HG03280 (cell line): ENCODE measurements around the gene ING2.
"Not testable (repeated sequence)": the region's sequence is repeated elsewhere in the genome, so short reads cannot be mapped to it uniquely, and the experiment has no call there.

Source experiments
- ATAC-seq: cut with Tn5 transposase; IDR thresholded peaks from one replicate; pipeline ENCODE4 v1.9.1; 2021; ENCODE audit warnings: mild to moderate bottlenecking, moderate library complexity; ENCODE audit not compliant: unreplicated experiment

The ING2 gene

DNA sequence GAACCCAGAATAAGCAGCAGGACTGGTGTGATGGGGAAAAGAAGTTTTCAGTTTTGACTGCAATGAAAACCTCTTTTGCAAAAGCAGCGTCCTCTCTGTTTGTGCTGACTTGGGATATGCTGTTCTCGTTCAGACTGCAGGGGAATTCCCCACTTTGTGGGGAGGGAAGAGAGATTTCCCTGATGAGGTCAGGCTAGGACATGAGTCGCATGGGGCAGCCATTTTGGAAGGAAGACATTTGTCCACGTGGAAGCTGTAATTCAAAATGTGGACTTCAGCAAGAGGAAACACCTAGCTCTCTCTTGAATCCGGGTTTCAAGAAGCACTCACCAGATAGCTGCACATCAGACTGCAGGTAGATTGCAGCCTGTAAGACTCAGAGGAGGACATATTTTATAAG is 39.3 kb downstream of the ING2 start:
- no peak for ATAC-seq

DNA sequence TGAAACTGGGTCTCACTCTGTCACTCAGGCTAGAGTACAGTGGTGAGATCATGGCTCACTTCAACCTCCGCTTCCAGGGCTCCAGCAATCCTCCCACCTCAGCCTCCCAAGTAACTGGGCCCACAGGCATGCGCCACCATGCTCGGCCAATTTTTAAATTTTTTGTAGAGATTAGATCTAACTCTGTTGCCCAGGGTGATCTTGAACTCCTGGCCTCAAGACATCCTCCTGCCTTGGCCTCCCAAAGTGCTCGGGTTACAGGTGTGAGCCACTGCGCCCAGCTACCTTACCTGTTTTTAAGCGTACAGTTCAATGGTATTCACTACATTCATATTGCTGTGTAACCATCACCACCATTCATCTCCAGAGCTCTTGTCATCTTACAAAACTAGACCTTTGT is 41.5 kb downstream of the ING2 start:
- no peak for ATAC-seq

GRCh38 chr4:183548306-183548705 is 43.4 kb downstream of the ING2 start:
- no peak for ATAC-seq

DNA sequence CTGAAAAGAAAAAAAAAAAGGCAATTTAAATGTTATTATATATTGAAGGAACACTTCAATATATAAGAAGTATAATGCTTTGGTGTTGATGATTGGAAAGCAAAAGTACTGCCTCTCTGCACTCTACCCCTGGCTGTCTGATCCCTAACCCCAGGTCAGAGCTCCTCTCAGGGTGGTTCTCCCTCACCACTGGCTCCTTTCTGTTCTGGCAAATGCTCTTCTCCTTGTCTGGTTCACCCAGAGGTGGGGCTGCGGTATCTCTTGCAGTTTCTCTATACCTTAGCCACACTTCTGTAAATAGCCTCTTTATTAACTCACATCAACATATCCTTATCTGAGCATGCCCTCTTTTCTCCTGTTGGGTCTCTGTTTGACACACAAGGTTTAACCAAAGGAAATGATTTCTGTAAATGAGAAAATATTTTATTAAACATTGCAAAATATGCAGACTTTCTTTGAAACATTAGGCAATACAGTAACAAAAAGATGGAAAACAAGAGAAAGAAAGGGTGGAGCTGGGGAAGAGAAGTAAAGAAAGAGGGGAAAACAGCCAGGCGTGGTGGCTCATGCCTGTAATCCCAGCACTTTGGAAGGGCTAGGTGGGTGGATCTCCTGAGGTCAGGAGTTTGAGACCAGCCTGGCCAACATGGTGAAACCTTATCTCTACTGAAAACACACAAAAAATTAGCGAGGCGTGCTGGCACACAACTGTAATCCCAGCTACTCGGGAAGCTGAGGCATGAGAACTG is 45.7 kb downstream of the ING2 start:
- no peak for ATAC-seq

GRCh38 chr4:183552274-183553146 is 47.7 kb downstream of the ING2 start:
- no peak for ATAC-seq

GRCh38 chr4:183553147-183553478 is 48.3 kb downstream of the ING2 start:
- not testable (repeated sequence) for ATAC-seq

DNA sequence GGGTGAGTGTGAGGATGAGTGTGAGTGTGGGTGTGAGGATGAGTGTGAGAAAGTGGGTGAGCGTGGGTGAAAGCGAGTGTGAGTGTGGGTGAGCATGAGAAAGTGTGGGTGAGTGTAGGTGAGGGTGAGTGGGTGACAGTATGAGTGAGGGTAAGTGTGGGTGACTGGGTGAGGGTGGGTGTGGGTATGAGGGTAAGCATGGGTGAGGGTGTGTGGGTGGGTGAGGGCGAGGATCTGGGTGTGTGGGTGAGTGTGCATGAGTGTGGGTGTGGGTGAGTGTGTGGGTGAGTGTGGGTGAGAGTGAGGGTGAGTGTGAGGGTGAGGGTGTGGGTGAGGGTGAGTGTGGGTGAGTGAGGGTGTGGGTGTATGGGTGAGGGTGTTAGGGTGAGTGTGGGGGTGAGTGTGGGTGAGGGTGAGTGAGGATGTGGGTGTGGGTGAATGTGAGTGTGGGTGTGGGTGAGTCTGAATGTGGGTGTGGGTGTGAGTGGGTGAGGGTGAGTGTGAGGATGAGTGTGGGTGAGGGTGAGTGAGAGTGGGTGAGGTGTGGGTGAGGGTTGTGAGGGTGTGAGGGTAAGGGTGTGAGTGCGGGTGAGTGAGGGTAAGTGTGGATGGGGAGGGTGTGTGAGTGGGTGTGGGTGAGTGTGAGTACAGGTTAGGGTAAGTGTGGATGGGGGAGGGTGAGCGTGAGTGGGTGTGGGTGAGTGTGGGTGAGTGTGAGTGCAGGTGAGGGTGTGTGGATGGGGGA is 48.9 kb downstream of the ING2 start:
- no peak for ATAC-seq

DNA sequence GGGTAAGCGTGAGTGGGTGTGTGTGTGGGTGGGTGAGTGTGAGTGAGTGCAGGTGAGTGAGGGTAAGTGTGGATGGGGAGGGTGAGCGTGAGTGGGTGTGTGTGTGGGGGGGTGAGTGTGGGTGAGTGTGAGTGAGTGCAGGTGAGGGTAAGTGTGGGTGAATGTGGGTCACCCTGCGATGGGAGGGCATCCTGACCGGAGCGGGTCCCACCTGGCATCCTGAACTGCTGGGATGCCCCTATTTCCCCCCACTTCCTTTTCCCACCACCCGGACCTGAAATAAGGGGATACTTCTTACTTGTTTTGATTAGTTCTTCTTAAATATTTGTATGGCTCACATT is 49.5 kb downstream of the ING2 start:
- no peak for ATAC-seq

- ATAC-seq = no peak
Measured at GRCh38 chr4:183554878-183555585, 50.2 kb downstream of the ING2 start.

- no peak for ATAC-seq
Measured at GRCh38 chr4:183556947-183557346, 52.1 kb downstream of the ING2 start.

DNA sequence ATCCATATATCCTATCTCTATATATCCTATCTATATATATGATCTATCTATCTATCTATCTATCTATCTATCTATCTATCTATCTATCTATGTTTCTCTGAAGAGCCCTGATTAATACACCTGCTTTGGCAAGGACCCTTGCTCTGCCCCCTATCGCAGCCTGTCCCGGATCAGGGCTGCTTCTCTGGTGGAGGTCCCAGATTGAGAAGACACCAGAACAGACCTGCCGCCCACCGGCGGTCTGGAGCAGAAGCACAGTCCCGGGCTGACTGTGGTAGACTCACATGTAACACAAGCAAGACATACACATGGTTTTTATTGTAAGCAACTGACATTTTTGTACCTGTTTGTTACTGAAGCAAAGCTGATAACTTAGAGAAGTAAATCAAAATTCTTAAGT is 52.8 kb downstream of the ING2 start:
- ATAC-seq = no peak

DNA sequence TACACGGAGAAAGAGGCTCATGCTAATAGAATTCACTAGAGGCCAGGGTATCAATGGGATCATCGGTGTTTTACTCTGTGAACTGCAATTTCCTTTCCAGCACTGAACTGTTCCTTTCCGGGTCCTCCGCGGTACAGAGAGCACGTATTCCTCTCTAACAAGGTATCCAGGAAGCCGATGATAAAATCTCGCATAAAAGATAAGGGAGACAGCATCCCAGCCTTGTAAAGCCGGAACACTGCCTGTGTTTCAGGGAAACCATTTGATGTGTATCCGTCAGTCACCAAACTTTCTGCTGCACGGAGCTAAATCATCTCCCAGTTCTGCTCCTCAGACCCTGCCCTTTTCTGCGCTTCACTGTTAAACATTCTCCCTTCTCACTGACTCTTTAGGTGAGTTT is 54.0 kb downstream of the ING2 start:
- no peak for ATAC-seq

GRCh38 chr4:183561905-183562304 is 57.0 kb downstream of the ING2 start:
- no peak for ATAC-seq
